CD4-positive, CD25-positive, alpha-beta regulatory T cell (primary cell): ENCODE measurements around the gene MIPEP. TPM values are rescaled to one million over a fixed set of nuclear protein-coding genes. Genes with fewer than 3 reads are reported as not detected.

Source experiments
- ATAC-seq, 2 donors: fragments of 150-1000 bp; cut with Tn5 transposase; one replicate each; pipeline ENCODE4 v1.10.0; 2021; ENCODE audit warnings: low read depth in 2 of 2, moderate number of reproducible peaks in 2 of 2, moderate library complexity in 1 of 2
- DNase-seq, 3 donors: peaks; one replicate each; pipeline versions ENCODE4 v3.0.0 to v3.0.0-alpha.2; 2012 to 2022; ENCODE audit warnings: mixed read lengths in 1 of 3
- H3K27ac ChIP-seq: one replicate; pipeline ENCODE4 v1.7.0; 2013; ENCODE audit warnings: mild to moderate bottlenecking, low read length; ENCODE audit not compliant: insufficient read depth, poor library complexity, severe bottlenecking
- H3K27me3 ChIP-seq: one replicate; pipeline ENCODE4 v1.7.0; 2013; ENCODE audit warnings: low read length; ENCODE audit not compliant: control insufficient read depth, insufficient read depth
- H3K36me3 ChIP-seq: one replicate; pipeline ENCODE4 v1.7.0; 2013; ENCODE audit warnings: mild to moderate bottlenecking, low read length, moderate library complexity; ENCODE audit not compliant: control insufficient read depth, insufficient read depth
- H3K4me1 ChIP-seq: 2 replicates; pipeline ENCODE4 v1.7.0; 2013; ENCODE audit warnings: mild to moderate bottlenecking, low read length; ENCODE audit not compliant: insufficient read depth, control insufficient read depth, poor library complexity, severe bottlenecking
- H3K4me3 ChIP-seq: one replicate; pipeline ENCODE4 v1.7.0; 2013; ENCODE audit warnings: low read depth, mild to moderate bottlenecking, low read length, moderate library complexity
- H3K9me3 ChIP-seq, 2 experiments: 1 replicate in 1 of 2; 2 replicates in 1 of 2; pipeline ENCODE4 v1.7.0; 2013; ENCODE audit warnings: low read length in 2 of 2, mild to moderate bottlenecking in 1 of 2, moderate library complexity in 1 of 2; ENCODE audit not compliant: control insufficient read depth in 2 of 2
- H3K27ac Mint-ChIP-seq, 3 donors: one replicate each; pipeline ENCODE4 v1.8.0; 2020 to 2022; ENCODE audit warnings: mild to moderate bottlenecking in 3 of 3, mixed read lengths in 3 of 3, moderate library complexity in 2 of 3
- H3K27me3 Mint-ChIP-seq: one replicate; pipeline ENCODE4 v1.8.0; 2022; ENCODE audit warnings: mild to moderate bottlenecking, mixed read lengths
- H3K36me3 Mint-ChIP-seq: one replicate; pipeline ENCODE4 v1.8.0; 2020; ENCODE audit warnings: mixed read lengths
- H3K4me1 Mint-ChIP-seq, 4 donors: one replicate each; pipeline ENCODE4 v1.8.0; 2020 to 2022; ENCODE audit warnings: mixed read lengths in 4 of 4, mild to moderate bottlenecking in 1 of 4
- H3K4me3 Mint-ChIP-seq, 4 donors: one replicate each; pipeline ENCODE4 v1.8.0; 2020 to 2022; ENCODE audit warnings: mild to moderate bottlenecking in 4 of 4, mixed read lengths in 4 of 4, moderate library complexity in 3 of 4
- H3K9me3 Mint-ChIP-seq, 7 donors: one replicate each; pipeline ENCODE4 v1.8.0; 2020 to 2022; ENCODE audit warnings: mixed read lengths in 7 of 7, mild to moderate bottlenecking in 3 of 7, moderate library complexity in 2 of 7
- polyA plus RNA-seq, 4 donors: library from polyadenylated mRNA; unstranded; fragments of 300-500 nt; fragmentation: Illumina TruSeq; gene quantifications; one replicate each; pipeline ENCODE4 v1.2.3, GENCODE V29; 2021
- total RNA-seq: library from RNA; stranded (reverse); gene quantifications from one replicate; pipeline ENCODE4 v1.2.3, GENCODE V29; 2022

Gene MIPEP
- total and polyA plus RNA-seq, 5 donors from 2014 or later, result 4.9 to 22.0 (median 19.3) TPM

GRCh38 chr13:23858546-23858945, 30.7 kb downstream of the MIPEP start:
- Mint-ChIP-seq H3K27me3 (no peaks in the 10 kb centered on the region), H3K4me3 (no peak overlapping the region), H3K36me3 (peaks cover 33% of the 10 kb centered on the region), H3K27ac (peak overlapping the region in 1 of 3 donors; percentile 21), H3K9me3 (no peaks in the 10 kb centered on the region), H3K4me1 (peaks cover 0 to 5% (median 0%) of the 10 kb centered on the region in 4 donors)
- Histone ChIP-seq H3K9me3 (no peaks in the 10 kb centered on the region), H3K36me3 (peaks cover 5% of the 10 kb centered on the region), H3K27ac (no peak overlapping the region), H3K4me1 (no peaks in the 10 kb centered on the region), H3K4me3 (no peak overlapping the region), H3K27me3 (no peaks in the 10 kb centered on the region)
- DNase-seq, result no peak
- ATAC-seq, result no peak

GRCh38 chr13:23856008-23856750, 33.0 kb downstream of the MIPEP start:
- H3K27me3 Mint-ChIP-seq, result no peaks in the 10 kb centered on the region
- H3K4me1 Mint-ChIP-seq, result peaks cover 0 to 5% (median 0%) of the 10 kb centered on the region in 4 donors
- H3K9me3 ChIP-seq, result no peaks in the 10 kb centered on the region
- no peaks in the 10 kb centered on the region for H3K9me3 Mint-ChIP-seq
- peaks cover 29% of the 10 kb centered on the region for H3K36me3 Mint-ChIP-seq
- no peak overlapping the region for H3K27ac ChIP-seq
- no peaks in the 10 kb centered on the region for H3K4me1 ChIP-seq
- ATAC-seq (no peak), DNase-seq (no peak)
- no peaks in the 10 kb centered on the region for H3K27me3 ChIP-seq
- peak overlapping the region in 1 of 3 donors; percentile 59 for H3K27ac Mint-ChIP-seq
- no peak overlapping the region for H3K4me3 ChIP-seq
- H3K36me3 ChIP-seq, result peaks cover 5% of the 10 kb centered on the region
- H3K4me3 Mint-ChIP-seq, result no peak overlapping the region

- H3K27ac Mint-ChIP-seq, result no peak overlapping the region
- H3K27me3 Mint-ChIP-seq, result no peaks in the 10 kb centered on the region
- no peak overlapping the region for H3K27ac ChIP-seq
- H3K4me3 Mint-ChIP-seq, result no peak overlapping the region
- H3K27me3 ChIP-seq, result no peaks in the 10 kb centered on the region
- H3K9me3 ChIP-seq, result no peaks in the 10 kb centered on the region
- peaks cover 5% of the 10 kb centered on the region for H3K36me3 ChIP-seq
- no peaks in the 10 kb centered on the region for H3K4me1 ChIP-seq
- no peaks in the 10 kb centered on the region for H3K9me3 Mint-ChIP-seq
- H3K4me3 ChIP-seq, result no peak overlapping the region
- ATAC-seq, result no peak
- peaks cover 0 to 5% (median under 1%) of the 10 kb centered on the region in 4 donors for H3K4me1 Mint-ChIP-seq
- DNase-seq, result no peak
- H3K36me3 Mint-ChIP-seq, result peaks cover 31% of the 10 kb centered on the region
These were observed 33.8 kb downstream of the MIPEP start for GRCh38 chr13:23855360-23855759.

- no peak for DNase-seq
- Mint-ChIP-seq H3K4me3 (no peak overlapping the region), H3K27me3 (no peaks in the 10 kb centered on the region), H3K9me3 (no peaks in the 10 kb centered on the region), H3K36me3 (peaks cover 46% of the 10 kb centered on the region), H3K4me1 (peaks cover 0 to 7% (median 3%) of the 10 kb centered on the region in 4 donors), H3K27ac (no peak overlapping the region)
- no peak for ATAC-seq
- H3K27ac ChIP-seq, result no peak overlapping the region
- H3K9me3 ChIP-seq, result no peaks in the 10 kb centered on the region
- peaks cover 5% of the 10 kb centered on the region for H3K36me3 ChIP-seq
- no peaks in the 10 kb centered on the region for H3K4me1 ChIP-seq
- no peak overlapping the region for H3K4me3 ChIP-seq
- H3K27me3 ChIP-seq, result no peaks in the 10 kb centered on the region
These were observed 36.8 kb downstream of the MIPEP start for GRCh38 chr13:23852351-23852750.

- no peak overlapping the region for H3K4me3 ChIP-seq
- no peaks in the 10 kb centered on the region for H3K4me1 ChIP-seq
- no peak overlapping the region for H3K27ac ChIP-seq
- H3K9me3 Mint-ChIP-seq, result no peaks in the 10 kb centered on the region
- no peaks in the 10 kb centered on the region for H3K36me3 ChIP-seq
- DNase-seq (no peak), ATAC-seq (no peak)
- H3K4me1 Mint-ChIP-seq, result peaks cover 0 to 7% (median 3%) of the 10 kb centered on the region in 4 donors
- no peaks in the 10 kb centered on the region for H3K27me3 Mint-ChIP-seq
- H3K27me3 ChIP-seq, result no peaks in the 10 kb centered on the region
- no peak overlapping the region for H3K4me3 Mint-ChIP-seq
- no peak overlapping the region for H3K27ac Mint-ChIP-seq
- peaks cover 50% of the 10 kb centered on the region for H3K36me3 Mint-ChIP-seq
- no peaks in the 10 kb centered on the region for H3K9me3 ChIP-seq
These were observed 38.1 kb downstream of the MIPEP start for GRCh38 chr13:23851106-23851505.

GRCh38 chr13:23850134-23850533, 39.1 kb downstream of the MIPEP start:
- no peaks in the 10 kb centered on the region for H3K27me3 Mint-ChIP-seq
- Histone ChIP-seq H3K4me1 (no peaks in the 10 kb centered on the region), H3K27me3 (no peaks in the 10 kb centered on the region), H3K36me3 (no peaks in the 10 kb centered on the region), H3K4me3 (no peak overlapping the region), H3K9me3 (no peaks in the 10 kb centered on the region), H3K27ac (no peak overlapping the region)
- H3K4me3 Mint-ChIP-seq, result no peak overlapping the region
- no peak for ATAC-seq
- H3K4me1 Mint-ChIP-seq, result peaks cover 0 to 7% (median under 1%) of the 10 kb centered on the region in 4 donors
- no peak for DNase-seq
- no peak overlapping the region for H3K27ac Mint-ChIP-seq
- peaks cover 50% of the 10 kb centered on the region for H3K36me3 Mint-ChIP-seq
- H3K9me3 Mint-ChIP-seq, result no peaks in the 10 kb centered on the region

GRCh38 chr13:23849670-23850069, 39.5 kb downstream of the MIPEP start:
- Mint-ChIP-seq H3K36me3 (peaks cover 50% of the 10 kb centered on the region), H3K4me3 (no peak overlapping the region), H3K27me3 (no peaks in the 10 kb centered on the region), H3K9me3 (no peaks in the 10 kb centered on the region), H3K4me1 (peaks cover 0 to 7% (median under 1%) of the 10 kb centered on the region in 4 donors), H3K27ac (no peak overlapping the region)
- Histone ChIP-seq H3K4me3 (no peak overlapping the region), H3K9me3 (no peaks in the 10 kb centered on the region), H3K27me3 (no peaks in the 10 kb centered on the region), H3K36me3 (no peaks in the 10 kb centered on the region), H3K4me1 (no peaks in the 10 kb centered on the region), H3K27ac (no peak overlapping the region)
- ATAC-seq (no peak), DNase-seq (no peak)

- H3K27ac Mint-ChIP-seq, result peak overlapping the region in 1 of 3 donors; percentile 0
- no peaks in the 10 kb centered on the region for H3K27me3 Mint-ChIP-seq
- no peaks in the 10 kb centered on the region for H3K4me1 ChIP-seq
- H3K27me3 ChIP-seq, result no peaks in the 10 kb centered on the region
- peaks cover 0 to 12% (median 4%) of the 10 kb centered on the region in 4 donors for H3K4me1 Mint-ChIP-seq
- H3K9me3 ChIP-seq, result no peaks in the 10 kb centered on the region
- H3K4me3 Mint-ChIP-seq, result peak overlapping the region in 1 of 4 donors; percentile 19
- H3K4me3 ChIP-seq, result no peak overlapping the region
- no peaks in the 10 kb centered on the region for H3K9me3 Mint-ChIP-seq
- DNase-seq, result no peak
- no peak for ATAC-seq
- H3K36me3 Mint-ChIP-seq, result peaks cover 55% of the 10 kb centered on the region
- no peak overlapping the region for H3K27ac ChIP-seq
- H3K36me3 ChIP-seq, result no peaks in the 10 kb centered on the region
These were observed 40.5 kb downstream of the MIPEP start for GRCh38 chr13:23848646-23849141.
